GM12872 (cell line): ENCODE data around the gene SLC15A4.

Experiments used
- TF ChIP-seq, protein P1 (sequence below): IDR thresholded peaks from 3 replicates; pipeline ENCODE4 v1.5.1; 2011; ENCODE audit warnings: low read depth, mild to moderate bottlenecking, low read length, moderate library complexity; ENCODE audit not compliant: insufficient read depth

Gene SLC15A4

DNA sequence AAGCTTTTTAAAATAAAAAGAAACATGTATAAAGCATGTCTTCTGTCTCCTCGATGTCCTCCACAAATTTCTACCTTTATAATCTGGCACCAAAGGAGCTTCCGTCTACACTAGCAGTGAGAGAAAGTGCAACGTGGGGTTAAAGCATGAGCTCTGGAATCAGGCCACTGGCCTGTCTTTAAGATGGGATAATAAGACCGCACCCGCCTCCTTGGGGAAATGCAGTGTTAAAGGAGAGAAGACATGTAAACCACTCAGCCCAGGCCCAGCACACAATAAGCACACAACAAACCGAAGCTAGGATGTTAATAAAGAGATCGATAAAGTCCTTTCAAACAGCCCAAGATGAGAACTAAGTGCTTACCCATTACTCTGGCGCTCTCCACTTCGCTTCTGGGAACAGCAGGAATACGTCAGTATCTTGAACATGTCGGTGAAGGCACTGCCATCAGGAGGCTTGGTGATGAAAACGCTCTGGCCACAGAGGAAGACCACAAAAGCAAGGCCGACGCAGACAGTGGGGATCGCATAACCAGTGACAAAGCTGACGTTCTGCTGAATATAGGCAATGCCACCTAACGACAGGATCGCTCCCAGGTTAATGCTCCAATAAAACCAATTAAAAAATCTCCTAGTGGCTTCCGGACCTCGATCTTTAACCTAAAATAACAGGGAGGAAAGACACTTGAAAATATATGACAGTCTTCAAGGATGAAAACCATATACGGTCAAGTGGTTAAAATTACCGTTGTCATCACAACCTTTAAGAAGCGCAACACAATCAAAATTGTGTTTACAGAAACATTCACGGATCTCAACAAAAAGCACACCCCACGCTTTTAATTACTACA lies 9.1 kb downstream of the SLC15A4 start:
- TF ChIP-seq, protein P1, sequence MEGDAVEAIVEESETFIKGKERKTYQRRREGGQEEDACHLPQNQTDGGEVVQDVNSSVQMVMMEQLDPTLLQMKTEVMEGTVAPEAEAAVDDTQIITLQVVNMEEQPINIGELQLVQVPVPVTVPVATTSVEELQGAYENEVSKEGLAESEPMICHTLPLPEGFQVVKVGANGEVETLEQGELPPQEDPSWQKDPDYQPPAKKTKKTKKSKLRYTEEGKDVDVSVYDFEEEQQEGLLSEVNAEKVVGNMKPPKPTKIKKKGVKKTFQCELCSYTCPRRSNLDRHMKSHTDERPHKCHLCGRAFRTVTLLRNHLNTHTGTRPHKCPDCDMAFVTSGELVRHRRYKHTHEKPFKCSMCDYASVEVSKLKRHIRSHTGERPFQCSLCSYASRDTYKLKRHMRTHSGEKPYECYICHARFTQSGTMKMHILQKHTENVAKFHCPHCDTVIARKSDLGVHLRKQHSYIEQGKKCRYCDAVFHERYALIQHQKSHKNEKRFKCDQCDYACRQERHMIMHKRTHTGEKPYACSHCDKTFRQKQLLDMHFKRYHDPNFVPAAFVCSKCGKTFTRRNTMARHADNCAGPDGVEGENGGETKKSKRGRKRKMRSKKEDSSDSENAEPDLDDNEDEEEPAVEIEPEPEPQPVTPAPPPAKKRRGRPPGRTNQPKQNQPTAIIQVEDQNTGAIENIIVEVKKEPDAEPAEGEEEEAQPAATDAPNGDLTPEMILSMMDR: no peak

DNA sequence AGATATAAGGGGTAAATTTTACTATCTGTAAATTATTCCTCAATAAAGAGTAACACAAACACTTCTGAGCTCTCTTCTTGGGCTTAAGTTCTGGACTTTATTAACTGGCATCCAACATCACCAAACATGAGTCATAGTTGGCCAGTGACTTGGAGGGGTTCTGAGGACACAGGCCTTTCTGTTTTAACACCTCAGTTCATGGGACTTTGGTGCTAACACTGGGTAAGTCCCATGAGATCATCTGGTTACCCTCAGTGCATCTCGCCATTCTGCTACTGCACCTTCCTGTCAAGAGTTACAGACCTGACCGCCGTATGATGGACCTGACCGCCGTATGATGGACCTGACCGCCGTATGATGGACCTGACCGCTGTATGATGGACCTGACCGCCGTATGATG lies 9.9 kb downstream of the SLC15A4 start:
- TF ChIP-seq, protein P1: no peak

DNA sequence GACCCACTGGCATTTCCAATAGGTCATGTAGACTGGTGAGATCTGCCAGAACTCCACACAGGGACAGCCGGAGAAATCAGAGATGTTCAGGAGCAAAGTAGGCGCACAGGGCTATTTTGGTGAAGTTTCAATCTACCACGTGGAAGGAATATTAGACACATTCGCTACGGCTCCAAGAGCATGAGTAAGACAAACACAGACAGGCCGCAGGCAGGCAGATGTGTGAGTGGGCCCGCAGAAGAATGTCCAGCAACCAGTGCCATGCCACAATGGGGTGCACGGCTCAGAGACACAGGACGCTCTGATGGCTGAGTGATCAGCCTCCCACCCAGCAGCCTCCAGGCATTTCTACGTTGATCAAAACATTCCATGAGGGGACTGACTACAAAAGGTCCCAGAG lies 10.4 kb downstream of the SLC15A4 start:
- TF ChIP-seq, protein P1: no peak

DNA sequence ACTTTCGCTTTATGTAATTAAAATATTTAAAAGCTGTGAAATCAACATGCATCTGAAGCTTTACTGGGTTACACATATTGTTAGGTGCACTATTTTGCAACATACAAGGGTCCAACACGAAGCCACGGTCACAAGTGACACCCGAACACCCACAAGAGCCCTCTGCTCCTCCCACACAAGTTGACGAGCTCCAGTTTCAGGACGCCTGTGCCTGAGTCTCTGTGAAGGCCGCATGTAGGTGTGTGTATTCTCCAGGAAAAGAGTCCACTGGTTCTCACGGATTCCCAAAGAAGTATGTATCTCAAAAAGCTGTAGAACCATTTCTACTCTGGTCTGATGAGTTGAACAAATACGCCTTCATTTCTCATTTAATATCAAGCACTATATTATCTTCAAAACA lies 12.0 kb downstream of the SLC15A4 start:
- TF ChIP-seq, protein P1: no peak

DNA sequence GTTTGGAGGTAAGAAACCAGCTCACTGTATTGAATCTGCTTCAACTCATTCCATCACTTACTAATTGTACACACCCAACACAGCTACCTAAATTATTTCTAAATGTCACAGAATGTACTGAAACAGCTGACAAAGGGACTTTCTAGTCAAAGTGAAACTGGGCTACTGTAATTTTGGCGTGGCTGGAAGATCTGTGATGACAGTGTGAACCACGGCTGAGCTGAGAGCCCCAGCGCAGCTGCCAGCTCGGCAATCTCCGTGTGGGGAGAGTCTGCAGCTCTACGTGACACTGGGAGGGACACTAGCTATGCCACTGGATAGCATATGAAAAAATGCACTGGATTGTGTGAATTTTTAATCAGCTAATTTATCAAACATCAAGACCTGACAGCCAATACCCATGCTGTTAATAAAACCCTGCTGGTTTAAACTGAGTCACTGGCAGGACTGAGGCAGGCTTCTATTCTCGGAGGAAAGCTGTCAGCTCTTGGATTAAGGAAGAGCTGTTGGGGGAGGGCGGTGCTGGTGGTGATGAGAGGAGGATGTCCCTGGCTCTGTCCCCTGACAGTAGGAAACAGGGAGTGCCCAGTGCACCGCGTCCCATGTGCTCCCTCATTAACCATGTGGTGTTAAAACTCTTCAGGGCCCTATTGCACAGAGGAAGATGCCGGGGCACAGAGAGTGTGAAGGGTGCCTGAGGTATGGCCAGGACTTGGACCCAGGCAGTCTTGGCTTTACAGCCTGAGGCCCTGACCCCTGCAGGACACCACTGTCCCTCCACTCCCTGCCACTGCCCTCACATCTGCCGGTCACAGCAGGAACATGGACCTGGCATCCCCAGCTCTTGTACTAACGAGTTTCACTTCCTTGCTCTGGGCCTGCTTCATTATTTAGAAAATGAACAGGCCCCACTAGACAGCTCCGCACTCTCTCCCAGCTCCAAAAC lies 13.3 kb downstream of the SLC15A4 start:
- TF ChIP-seq, protein P1: 0 out of 3 replicates have a peak, but pooled peaks have one; percentile 14

DNA sequence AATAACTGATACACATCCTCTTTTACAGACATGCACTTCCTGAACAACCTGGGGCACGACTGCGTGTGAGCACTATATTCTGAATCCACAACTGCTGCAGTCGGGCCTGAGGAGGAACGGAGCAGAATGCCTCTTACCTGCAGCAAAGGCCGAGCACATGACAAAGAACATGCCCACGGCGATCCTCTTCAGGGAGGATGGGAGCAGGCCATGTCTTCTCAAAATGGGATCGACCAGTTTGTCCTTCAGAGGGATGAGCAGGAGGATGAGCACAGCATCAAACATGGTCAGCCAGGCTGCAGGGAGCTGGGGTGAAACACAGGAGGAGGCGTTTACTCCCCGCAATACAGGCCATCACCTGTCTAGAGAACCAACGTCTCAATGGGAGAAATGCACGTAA lies 15.1 kb downstream of the SLC15A4 start:
- TF ChIP-seq, protein P1: no peak

DNA sequence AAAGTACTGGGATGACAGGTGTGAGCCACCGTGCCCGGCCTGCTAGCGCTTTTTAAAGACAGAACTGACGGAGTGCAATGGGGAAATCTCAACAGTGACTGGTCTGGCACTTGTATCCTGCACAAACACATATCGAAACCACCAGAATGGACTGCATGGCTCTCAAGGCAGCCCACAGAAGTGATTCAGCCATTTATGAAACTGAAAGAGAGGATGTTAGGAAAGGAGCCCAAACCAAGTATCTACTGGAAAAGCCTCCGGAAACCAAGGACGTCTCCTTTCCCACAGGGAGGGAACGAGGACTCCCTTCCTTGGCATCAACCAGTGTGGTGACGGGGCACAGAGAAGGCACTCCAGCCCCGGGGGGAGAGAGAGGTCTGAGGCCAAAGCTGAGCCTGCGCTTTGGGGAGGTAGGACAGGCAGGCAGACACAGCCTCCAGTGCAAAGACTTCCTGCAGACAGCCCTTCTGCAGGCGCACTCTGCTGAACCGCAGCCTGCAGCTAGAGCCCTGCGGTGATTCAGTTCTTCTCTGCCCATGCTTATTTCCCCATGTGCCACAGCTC lies 16.5 kb downstream of the SLC15A4 start:
- TF ChIP-seq, protein P1: no peak
